Kidney (tissue), 22 donors: Measurements from ENCODE around the gene HOXA13. TPM values are rescaled to one million over a fixed set of nuclear protein-coding genes. Genes with fewer than 3 reads are reported as not detected.

ENCODE experiments used
- DNase-seq, 5 donors: peaks; one replicate each; pipeline ENCODE4 v3.0.0-alpha.2; 2013 to 2020
- FAIRE-seq: peaks from 2 replicates; lab custom pipeline; 2012; peaks lifted over from hg19 to GRCh38; lab: Jason Lieb, UNC
- H3K27ac ChIP-seq, 2 donors: one replicate each; pipeline ENCODE4 v1.7.0; 2013; ENCODE audit warnings: low read depth in 2 of 2, low read length in 2 of 2, inconsistent platforms in 1 of 2
- H3K27me3 ChIP-seq: one replicate; pipeline ENCODE4 v1.7.1; 2013; ENCODE audit warnings: low read length, inconsistent platforms; ENCODE audit not compliant: control insufficient read depth, insufficient read depth
- H3K36me3 ChIP-seq, 3 donors: one replicate each; pipeline versions ENCODE4 v1.7.0 to v1.7.1; 2013; ENCODE audit warnings: low read length in 3 of 3, control low read depth in 1 of 3, inconsistent platforms in 1 of 3; ENCODE audit not compliant: insufficient read depth in 3 of 3, control insufficient read depth in 2 of 3
- H3K4me1 ChIP-seq, 3 donors: one replicate each; pipeline versions ENCODE4 v1.7.0 to v1.7.1; 2013; ENCODE audit warnings: low read length in 3 of 3, inconsistent platforms in 1 of 3, low read depth in 1 of 3; ENCODE audit not compliant: control insufficient read depth in 2 of 3, insufficient read depth in 2 of 3
- H3K4me3 ChIP-seq, 3 donors: one replicate each; pipeline versions ENCODE4 v1.7.0 to v1.8.1; 2013; ENCODE audit warnings: low read length in 3 of 3, control low read depth in 1 of 3, inconsistent platforms in 1 of 3
- H3K9ac ChIP-seq, 3 donors: one replicate each; pipeline versions ENCODE4 v1.7.0 to v1.7.1; 2013; ENCODE audit warnings: low read length in 3 of 3, control low read depth in 1 of 3, inconsistent platforms in 1 of 3
- H3K9me3 ChIP-seq, 3 donors: one replicate each; pipeline versions ENCODE4 v1.7.0 to v1.7.1; 2013; ENCODE audit warnings: low read length in 3 of 3, control low read depth in 1 of 3, inconsistent platforms in 1 of 3; ENCODE audit not compliant: control insufficient read depth in 2 of 3, insufficient read depth in 1 of 3
- CTCF ChIP-seq: IDR thresholded peaks from 3 replicates; pipeline ENCODE4 v1.5.1; 2012; ENCODE audit warnings: mild to moderate bottlenecking, moderate library complexity, borderline replicate concordance; ENCODE audit not compliant: insufficient read depth; ENCODE audit errors: extremely low read depth
- intact Hi-C: fragments of 100-400 bp; cut with DNase I; formaldehyde crosslinking; loops from one replicate; pipeline ENCODE4 v1.11.1; 2022
- long read RNA-seq, 10 donors: library from polyadenylated mRNA in 1 of 10; unstranded in 1 of 10; transcript quantifications; one replicate each; pipeline ENCODE4 v2.0.0 and lab custom pipeline, GENCODE V29; 2021 to 2026
- polyA plus RNA-seq: library from polyadenylated mRNA; stranded (reverse); fragments of 350-450 nt; fragmentation: Illumina TruSeq; extraction: RNeasy Lipid Tissue Mini Kit (QIAGEN cat#74804); gene quantifications from one replicate; pipeline ENCODE4 v1.2.3, GENCODE V29; 2014; ENCODE audit warnings: low read depth, low replicate concordance; ENCODE audit not compliant: insufficient read depth
- total RNA-seq: library from RNA; stranded (reverse); fragmentation: NEBNext Ultra II Directional; extraction: Animal tissue kit (Norgen Biotek cat#: 25700); gene quantifications from one replicate; pipeline ENCODE4 v1.2.1, GENCODE V29; 2021
- donor health status: control.
- donor health status: control.
- donor health status: control.
- donor health status: control.
- donor health status: control.
- donor health status: DM: yes; HTN: yes; CAD: no.
- donor health status: Normal renal cell carcinoma (clear cell type).

HOXA13 gene
- total RNA-seq, result 0.44 TPM
- 0.17 TPM for polyA plus RNA-seq
- long read RNA-seq, donor 1, result 0 reads
- long read RNA-seq, donor 2, result 0 reads
- long read RNA-seq, donor 3, result 0 reads
- long read RNA-seq, donor 4, result 0 reads
- long read RNA-seq, donor 5, result 0 reads
- long read RNA-seq, donor 6, result 0 reads
- long read RNA-seq, donor 7, partial matches to known transcripts, result 0 of 1 reads
- long read RNA-seq, donor 7, other reads (novel, unspliced or antisense), result 1 of 1 reads
- long read RNA-seq, donor 8, result 0 reads
- long read RNA-seq, donor 9, result 0 reads
- long read RNA-seq, donor 10, result 0 reads

DNA sequence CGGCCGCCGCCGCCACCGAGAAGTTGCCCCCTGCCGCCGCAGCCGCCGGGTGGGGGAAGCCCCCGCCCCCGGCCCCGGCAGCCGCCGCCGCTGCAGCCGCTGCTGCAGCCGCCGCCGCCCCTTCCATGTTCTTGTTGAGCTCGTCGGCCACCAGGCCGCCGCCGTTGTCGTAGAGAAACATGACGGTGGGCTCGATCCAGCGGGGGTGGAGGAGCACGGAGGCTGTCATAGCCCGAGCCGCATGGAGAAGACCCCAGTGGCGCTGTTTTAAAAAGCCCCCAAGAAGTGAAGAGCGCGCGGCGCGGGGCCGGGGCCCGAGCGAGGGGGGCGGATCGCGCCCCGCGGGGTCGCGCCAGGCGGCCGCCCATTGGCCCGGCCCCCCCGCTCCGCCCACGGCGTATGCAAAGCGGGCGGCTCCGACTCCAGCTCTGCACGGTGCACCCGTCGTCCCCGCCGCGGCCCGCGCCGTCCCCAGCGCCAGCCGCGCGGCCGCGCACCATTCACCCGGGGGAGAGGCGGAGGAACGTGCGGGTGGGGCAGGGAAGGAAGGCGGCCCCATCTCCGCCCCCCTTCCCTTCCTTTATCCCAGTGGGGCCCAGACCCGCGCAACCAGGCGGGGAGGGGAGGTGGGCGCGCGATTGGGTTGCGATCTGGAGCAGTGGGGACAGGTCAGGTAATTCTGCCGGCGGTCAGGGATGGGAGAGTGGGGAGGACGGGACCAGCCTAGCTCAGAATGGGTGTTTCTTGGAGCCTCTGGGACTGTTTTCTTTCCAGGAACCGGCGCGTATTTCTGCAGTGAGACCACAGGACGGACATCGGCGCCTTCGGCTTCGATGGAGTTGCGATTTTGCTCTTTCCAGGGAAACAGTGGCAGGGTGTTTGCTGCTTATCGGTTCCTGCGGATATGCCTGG, at the start of gene HOXA13:
Gene HOXA13 (minus strand): TSS at position 243 of the 912 bp plus-strand sequence. CDS start 14 bp downstream, at position 229.
- intact Hi-C loops, result loop anchor here (10.0 kb wide), 1 partner anchor 375 kb away; no protein-coding TSS in a partner anchor
- Histone ChIP-seq H3K9me3 (no peaks in the 10 kb centered on the region), H3K4me1 (peaks cover 0 to 7% (median 5%) of the 10 kb centered on the region in 3 donors), H3K4me3 (peak within 1 kb of the TSS in 2 of 3 donors; percentile 10 to 15), H3K27me3 (peaks cover 88% of the 10 kb centered on the region), H3K36me3 (no peaks in the 10 kb centered on the region), H3K9ac (no peak within 1 kb of the TSS), H3K27ac (no peak within 1 kb of the TSS)
- no peak for TF ChIP-seq CTCF
- DNase-seq, result peak; percentile 51 to 75 (median 64)
- FAIRE-seq, result no peak

GRCh38 chr7:27248911-27249723, 49.2 kb upstream of the HOXA13 start:
- no peak overlapping the region for H3K4me3 ChIP-seq
- FAIRE-seq, result no peak

More at GRCh38 chr7:27248911-27249723, 49.2 kb upstream of the HOXA13 start:
- peaks cover 0 to 6% (median 0%) of the 10 kb centered on the region in 3 donors for H3K4me1 ChIP-seq
- no peaks in the 10 kb centered on the region for H3K9me3 ChIP-seq
- TF ChIP-seq CTCF, result no peak
- DNase-seq, result peak in 1 of 5 donors; percentile 16
- H3K9ac ChIP-seq, result no peak overlapping the region
- H3K27me3 ChIP-seq, result peaks cover 90% of the 10 kb centered on the region
- intact Hi-C loops, result no loop called here
- H3K27ac ChIP-seq, result no peak overlapping the region
- H3K36me3 ChIP-seq, result no peaks in the 10 kb centered on the region
